Lung (tissue), 12 donors: ENCODE results near the gene COPB2. TPM values are rescaled to one million over a fixed set of nuclear protein-coding genes. Genes with fewer than 3 reads are reported as not detected.

Experiments
- ATAC-seq: fragments of 200-7000 bp; cut with Tn5 transposase; one replicate; pipeline ENCODE4 v1.9.1; 2020; ENCODE audit warnings: moderate number of reproducible peaks; ENCODE audit not compliant: insufficient read depth, low FRiP score
- DNase-seq, 3 donors: peaks; one replicate each; pipeline ENCODE4 v3.0.0-alpha.2; 2013 to 2017
- H3K27ac ChIP-seq, 2 donors: one replicate each; pipeline ENCODE4 v1.5.1; 2013; ENCODE audit warnings: mild to moderate bottlenecking in 2 of 2, moderate library complexity in 2 of 2, control low read depth in 1 of 2, inconsistent platforms in 1 of 2, low read depth in 1 of 2, low read length in 1 of 2
- H3K27me3 ChIP-seq, 3 donors: one replicate each; pipeline ENCODE4 v1.5.1; 2013; ENCODE audit warnings: low read length in 2 of 3; ENCODE audit not compliant: control insufficient read depth in 3 of 3, insufficient read depth in 3 of 3
- H3K36me3 ChIP-seq, 4 donors: one replicate each; pipeline ENCODE4 v1.5.1; 2013; ENCODE audit warnings: low read length in 4 of 4, mild to moderate bottlenecking in 1 of 4, moderate library complexity in 1 of 4; ENCODE audit not compliant: control insufficient read depth in 4 of 4, insufficient read depth in 4 of 4
- H3K4me1 ChIP-seq, 5 donors: one replicate each; pipeline ENCODE4 v1.5.1; 2013; ENCODE audit warnings: low read length in 5 of 5, mild to moderate bottlenecking in 2 of 5, moderate library complexity in 1 of 5; ENCODE audit not compliant: control insufficient read depth in 5 of 5, insufficient read depth in 5 of 5
- H3K4me3 ChIP-seq: one replicate; pipeline ENCODE4 v1.5.1; 2013; ENCODE audit warnings: mild to moderate bottlenecking, control low read depth, moderate library complexity
- H3K9ac ChIP-seq, 2 donors: one replicate each; pipeline ENCODE4 v1.5.1; 2013; ENCODE audit warnings: low read length in 2 of 2, control low read depth in 1 of 2; ENCODE audit not compliant: insufficient read depth in 1 of 2
- H3K9me3 ChIP-seq, 4 donors: one replicate each; pipeline ENCODE4 v1.5.1; 2013; ENCODE audit warnings: low read length in 3 of 4, mild to moderate bottlenecking in 1 of 4, moderate library complexity in 1 of 4; ENCODE audit not compliant: control insufficient read depth in 4 of 4, insufficient read depth in 3 of 4
- CTCF ChIP-seq: IDR thresholded peaks from 2 replicates; pipeline ENCODE4 v1.5.1; 2012; ENCODE audit warnings: mild to moderate bottlenecking; ENCODE audit errors: control extremely low read depth, extremely low read depth
- WGBS, 2 donors: extraction: QIAGEN DNeasy Blood & Tissue Kit; methylation state at CpG; one replicate each; pipeline ENCODE4 v1.1.7; 2013; 5-methylcytosine and 5-hydroxymethylcytosine counted together
- polyA plus RNA-seq, 2 donors: library from polyadenylated mRNA; stranded (reverse); fragments of 200-250 nt; gene quantifications; one replicate each; pipeline ENCODE4 v1.2.1, GENCODE V29; 2013
- total RNA-seq, 2 donors: library from RNA; depleted of rRNA in 1 of 2; stranded (reverse); fragments of >200 nt in 1 of 2; gene quantifications; one replicate each; pipeline ENCODE4 v1.2.1, GENCODE V29; 2014 to 2021
- donor health status: control.
- donor health status: control.
- donor health status: Bipolar disorder and iron deficiency.
- donor health status: healthy.
- donor health status: DM: yes; HTN: yes; CAD: no.

COPB2 gene
- total and polyA plus RNA-seq, 4 donors: 36.9 to 136 (median 103) TPM

- H3K4me3 ChIP-seq: no peak overlapping the region
- H3K27me3 ChIP-seq: peaks cover 0 to 17% (median 9%) of the 10 kb centered on the region in 3 donors
- H3K9me3 ChIP-seq: no peaks in the 10 kb centered on the region
- no peak for DNase-seq
- no peak overlapping the region for H3K9ac ChIP-seq
- no peak overlapping the region for H3K27ac ChIP-seq
- H3K4me1 ChIP-seq: peaks cover 0 to 2% (median 0%) of the 10 kb centered on the region in 5 donors
- H3K36me3 ChIP-seq: no peaks in the 10 kb centered on the region
- no peak for TF ChIP-seq CTCF
- WGBS, 2 donors: 73 to 91% methylated on average over 2 of the region's 2 CpGs
- ATAC-seq: no peak
These were observed 57.4 kb downstream of the COPB2 start for GRCh38 chr3:139332092-139332491.

- ATAC-seq (peak; percentile 95), DNase-seq (peak; percentile 74 to 85 (median 78))
- Histone ChIP-seq H3K36me3 (no peaks in the 10 kb centered on the region), H3K27ac (no peak overlapping the region), H3K27me3 (peaks cover 0 to 17% (median 9%) of the 10 kb centered on the region in 3 donors), H3K4me1 (peaks cover 0 to 2% (median 0%) of the 10 kb centered on the region in 5 donors), H3K9ac (no peak overlapping the region), H3K4me3 (no peak overlapping the region), H3K9me3 (peaks cover 0 to 2% (median 0%) of the 10 kb centered on the region in 4 donors)
- WGBS, 2 donors: 10 to 11% methylated on average over 25 of the region's 25 CpGs
- peak; percentile 99 for TF ChIP-seq CTCF
These were observed 60.0 kb downstream of the COPB2 start for GRCh38 chr3:139329364-139329850.

GRCh38 chr3:139328356-139328755 is 61.1 kb downstream of the COPB2 start:
- 84 to 86% methylated on average over 4 of the region's 4 CpGs for WGBS, 2 donors
- Histone ChIP-seq H3K36me3 (no peaks in the 10 kb centered on the region), H3K4me3 (no peak overlapping the region), H3K9ac (no peak overlapping the region), H3K9me3 (peaks cover 0 to 2% (median 0%) of the 10 kb centered on the region in 4 donors), H3K27ac (no peak overlapping the region), H3K4me1 (peaks cover 0 to 2% (median 0%) of the 10 kb centered on the region in 5 donors), H3K27me3 (peaks cover 0 to 17% (median 9%) of the 10 kb centered on the region in 3 donors)
- TF ChIP-seq CTCF: no peak
- no peak for ATAC-seq
- no peak for DNase-seq

GRCh38 chr3:139327861-139328260 is 61.6 kb downstream of the COPB2 start:
- Histone ChIP-seq H3K36me3 (no peaks in the 10 kb centered on the region), H3K4me1 (peaks cover 0 to 2% (median 0%) of the 10 kb centered on the region in 5 donors), H3K4me3 (no peak overlapping the region), H3K27ac (no peak overlapping the region), H3K9me3 (peaks cover 0 to 2% (median 0%) of the 10 kb centered on the region in 4 donors), H3K9ac (no peak overlapping the region), H3K27me3 (peaks cover 0 to 17% (median 9%) of the 10 kb centered on the region in 3 donors)
- WGBS, 2 donors: 57 to 68% methylated on average over 8 of the region's 8 CpGs
- TF ChIP-seq CTCF: no peak
- DNase-seq (no peak), ATAC-seq (no peak)
